Type B pancreatic cell (in vitro differentiated cells): ENCODE measurements around the gene INPP5A. TPM values are rescaled to one million over a fixed set of nuclear protein-coding genes. Genes with fewer than 3 reads are reported as not detected.
"Not testable (repeated sequence)": the region's sequence is repeated elsewhere in the genome, so short reads cannot be mapped to it uniquely, and the experiment has no call there.

Experiments
- DNase-seq: peaks from one replicate; pipeline ENCODE4 v3.0.0; 2021; ENCODE audit warnings: mixed read lengths; ENCODE audit not compliant: unreplicated experiment; ENCODE audit errors: extremely low spot score
- H3K27ac Mint-ChIP-seq: 2 replicates; pipeline ENCODE4 v1.8.0; 2021; ENCODE audit warnings: mild to moderate bottlenecking, mixed read lengths
- H3K27me3 Mint-ChIP-seq: 2 replicates; pipeline ENCODE4 v1.8.0; 2021; ENCODE audit warnings: mixed read lengths
- H3K36me3 Mint-ChIP-seq: 2 replicates; pipeline ENCODE4 v1.8.0; 2021; ENCODE audit warnings: mixed read lengths
- H3K4me1 Mint-ChIP-seq: one replicate; pipeline ENCODE4 v1.8.0; 2021; ENCODE audit warnings: mixed read lengths; ENCODE audit not compliant: unreplicated experiment
- H3K4me3 Mint-ChIP-seq: 2 replicates; pipeline ENCODE4 v1.8.0; 2021; ENCODE audit warnings: mild to moderate bottlenecking, mixed read lengths
- H3K9me3 Mint-ChIP-seq: 2 replicates; pipeline ENCODE4 v1.8.0; 2021; ENCODE audit warnings: mixed read lengths
- CTCF ChIP-seq: fragments of 200-600 bp; sonication (generic); conservative IDR thresholded peaks from 2 replicates; pipeline ENCODE4 v1.5.0; 2021; ENCODE audit warnings: antibody characterized with exemption, mild to moderate bottlenecking
- total RNA-seq: library from RNA; stranded (reverse); gene quantifications from 2 replicates; pipeline ENCODE4 v1.2.1, GENCODE V29; 2021; ENCODE audit warnings: low replicate concordance

The INPP5A gene
- total RNA-seq, 1 donor from 2014 or later: 26.6 TPM

GRCh38 chr10:132571650-132572544 is 34.3 kb downstream of the INPP5A start:
- no peaks in the 10 kb centered on the region for H3K27me3 Mint-ChIP-seq
- H3K4me3 Mint-ChIP-seq: no peak overlapping the region
- no peaks in the 10 kb centered on the region for H3K9me3 Mint-ChIP-seq
- H3K4me1 Mint-ChIP-seq: peaks cover 18% of the 10 kb centered on the region
- no peak overlapping the region for H3K27ac Mint-ChIP-seq
- no peak for TF ChIP-seq CTCF
- DNase-seq: no peak
- H3K36me3 Mint-ChIP-seq: no peaks in the 10 kb centered on the region

GRCh38 chr10:132572545-132572937 is 35.0 kb downstream of the INPP5A start:
- Mint-ChIP-seq H3K4me1 (peaks cover 18% of the 10 kb centered on the region), H3K4me3 (no peak overlapping the region), H3K27ac (no peak overlapping the region), H3K9me3 (no peaks in the 10 kb centered on the region), H3K27me3 (no peaks in the 10 kb centered on the region), H3K36me3 (no peaks in the 10 kb centered on the region)
- no peak for TF ChIP-seq CTCF
- DNase-seq: no peak

GRCh38 chr10:132572946-132573345 is 35.4 kb downstream of the INPP5A start:
- H3K4me3 Mint-ChIP-seq, H3K27me3 Mint-ChIP-seq, H3K36me3 Mint-ChIP-seq, H3K9me3 Mint-ChIP-seq, H3K27ac Mint-ChIP-seq, DNase-seq: not testable (repeated sequence)
- peaks cover 18% of the 10 kb centered on the region for H3K4me1 Mint-ChIP-seq

- Mint-ChIP-seq H3K9me3 (no peaks in the 10 kb centered on the region), H3K4me3 (no peak overlapping the region), H3K27me3 (no peaks in the 10 kb centered on the region), H3K36me3 (no peaks in the 10 kb centered on the region), H3K4me1 (peaks cover 18% of the 10 kb centered on the region), H3K27ac (no peak overlapping the region)
- no peak for TF ChIP-seq CTCF
- DNase-seq: no peak
These were observed 36.7 kb downstream of the INPP5A start for GRCh38 chr10:132574288-132574687.

GRCh38 chr10:132574783-132575319 is 37.3 kb downstream of the INPP5A start:
- Mint-ChIP-seq H3K36me3 (no peaks in the 10 kb centered on the region), H3K27ac (peak overlapping the region; percentile 66), H3K4me1 (peaks cover 18% of the 10 kb centered on the region), H3K4me3 (peak overlapping the region; percentile 28), H3K9me3 (no peaks in the 10 kb centered on the region), H3K27me3 (no peaks in the 10 kb centered on the region)
- TF ChIP-seq CTCF: no peak
- DNase-seq: no peak
